Urinary bladder (tissue), 4 donors: ENCODE data around the gene HIP1. TPM values are rescaled to one million over a fixed set of nuclear protein-coding genes. Genes with fewer than 3 reads are reported as not detected.

Experiments used
- DNase-seq: peaks from one replicate; pipeline ENCODE4 v3.0.0-alpha.2; 2015; ENCODE audit errors: extremely low spot score
- H3K27ac ChIP-seq: one replicate; pipeline ENCODE4 v1.5.1; 2013; ENCODE audit warnings: low read depth, mild to moderate bottlenecking, moderate library complexity
- H3K36me3 ChIP-seq: one replicate; pipeline ENCODE4 v1.6.1; 2013; ENCODE audit warnings: mild to moderate bottlenecking, moderate library complexity; ENCODE audit not compliant: insufficient read depth
- H3K4me1 ChIP-seq: one replicate; pipeline ENCODE4 v1.6.1; 2013; ENCODE audit warnings: mild to moderate bottlenecking, moderate library complexity; ENCODE audit not compliant: insufficient read depth
- H3K4me3 ChIP-seq: one replicate; pipeline ENCODE4 v1.5.1; 2013; ENCODE audit warnings: low read depth, low read length
- WGBS: extraction: QIAGEN DNeasy Blood & Tissue Kit; methylation state at CpG from one replicate; pipeline ENCODE4 v1.1.7; 2013; 5-methylcytosine and 5-hydroxymethylcytosine counted together
- polyA plus RNA-seq: library from polyadenylated mRNA; stranded (reverse); fragments of 200-250 nt; gene quantifications from one replicate; pipeline ENCODE4 v1.2.3, GENCODE V29; 2013
- total RNA-seq: library from RNA; depleted of rRNA; stranded (reverse); fragments of >200 nt; gene quantifications from one replicate; pipeline ENCODE4 v1.2.3, GENCODE V29; 2014
- donor health status: healthy with polysubstance abuse.
- donor health status: healthy.

HIP1 gene
- total and polyA plus RNA-seq, 2 donors, result 15.0 to 17.7 TPM

- H3K4me3 ChIP-seq, result no peak overlapping the region
- no peak for DNase-seq
- no peaks in the 10 kb centered on the region for H3K36me3 ChIP-seq
- no peak overlapping the region for H3K27ac ChIP-seq
- WGBS, result 72% methylated on average over 13 of the region's 13 CpGs
- H3K4me1 ChIP-seq, result no peaks in the 10 kb centered on the region
These were observed 78.0 kb downstream of the HIP1 start for GRCh38 chr7:75660566-75661215.

- Histone ChIP-seq H3K4me1 (no peaks in the 10 kb centered on the region), H3K27ac (no peak overlapping the region), H3K36me3 (no peaks in the 10 kb centered on the region), H3K4me3 (no peak overlapping the region)
- 94% methylated on average over 4 of the region's 4 CpGs for WGBS
- DNase-seq, result no peak
These were observed 79.9 kb downstream of the HIP1 start for GRCh38 chr7:75658802-75659201.

GRCh38 chr7:75658369-75658768 lies 80.4 kb downstream of the HIP1 start:
- H3K4me3 ChIP-seq, result no peak overlapping the region
- 79% methylated on average over 10 of the region's 10 CpGs for WGBS

GRCh38 chr7:75657866-75658265 lies 80.9 kb downstream of the HIP1 start:
- H3K27ac ChIP-seq, result no peak overlapping the region
- H3K4me1 ChIP-seq, result no peaks in the 10 kb centered on the region
- H3K4me3 ChIP-seq, result no peak overlapping the region
- DNase-seq, result no peak
- 77% methylated on average over 6 of the region's 6 CpGs for WGBS
- no peaks in the 10 kb centered on the region for H3K36me3 ChIP-seq

More at GRCh38 chr7:75658369-75658768, 80.4 kb downstream of the HIP1 start:
- DNase-seq, result no peak
- Histone ChIP-seq H3K36me3 (no peaks in the 10 kb centered on the region), H3K27ac (no peak overlapping the region), H3K4me1 (no peaks in the 10 kb centered on the region)

GRCh38 chr7:75656740-75657139 lies 82.0 kb downstream of the HIP1 start:
- WGBS, result 86% methylated on average over 7 of the region's 7 CpGs
- no peak for DNase-seq
- Histone ChIP-seq H3K27ac (no peak overlapping the region), H3K4me3 (no peak overlapping the region), H3K36me3 (no peaks in the 10 kb centered on the region), H3K4me1 (no peaks in the 10 kb centered on the region)

- Histone ChIP-seq H3K4me1 (no peaks in the 10 kb centered on the region), H3K36me3 (no peaks in the 10 kb centered on the region), H3K4me3 (no peak overlapping the region), H3K27ac (no peak overlapping the region)
- DNase-seq, result no peak
- WGBS, result 93% methylated on average over 2 of the region's 2 CpGs
These were observed 83.2 kb downstream of the HIP1 start for GRCh38 chr7:75655536-75655935.

GRCh38 chr7:75654855-75655254 lies 83.9 kb downstream of the HIP1 start:
- no peak overlapping the region for H3K4me3 ChIP-seq
- no peaks in the 10 kb centered on the region for H3K4me1 ChIP-seq
- H3K27ac ChIP-seq, result no peak overlapping the region
- H3K36me3 ChIP-seq, result no peaks in the 10 kb centered on the region
- no peak for DNase-seq
- 87% methylated on average over 4 of the region's 4 CpGs for WGBS

GRCh38 chr7:75653651-75654050 lies 85.1 kb downstream of the HIP1 start:
- H3K36me3 ChIP-seq, result no peaks in the 10 kb centered on the region
- no peak overlapping the region for H3K4me3 ChIP-seq
- H3K4me1 ChIP-seq, result no peaks in the 10 kb centered on the region
- no peak for DNase-seq
- H3K27ac ChIP-seq, result no peak overlapping the region
- WGBS, result 95% methylated on average over 7 of the region's 7 CpGs

- 95% methylated on average over 1 of the region's 1 CpG for WGBS
- Histone ChIP-seq H3K36me3 (no peaks in the 10 kb centered on the region), H3K27ac (no peak overlapping the region), H3K4me1 (no peaks in the 10 kb centered on the region), H3K4me3 (no peak overlapping the region)
- DNase-seq, result no peak
These were observed 86.0 kb downstream of the HIP1 start for GRCh38 chr7:75652788-75653187.

- Histone ChIP-seq H3K4me3 (no peak overlapping the region), H3K27ac (no peak overlapping the region), H3K4me1 (no peaks in the 10 kb centered on the region), H3K36me3 (no peaks in the 10 kb centered on the region)
- WGBS, result 62% methylated on average over 9 of the region's 9 CpGs
- DNase-seq, result no peak
These were observed 88.1 kb downstream of the HIP1 start for GRCh38 chr7:75650681-75651080.

GRCh38 chr7:75650062-75650461 lies 88.7 kb downstream of the HIP1 start:
- no peak for DNase-seq
- 81% methylated on average over 7 of the region's 7 CpGs for WGBS
- H3K4me3 ChIP-seq, result no peak overlapping the region

GRCh38 chr7:75649462-75649861 lies 89.3 kb downstream of the HIP1 start:
- DNase-seq, result no peak
- H3K27ac ChIP-seq, result no peak overlapping the region

More at GRCh38 chr7:75650062-75650461, 88.7 kb downstream of the HIP1 start:
- H3K4me1 ChIP-seq, result no peaks in the 10 kb centered on the region
- no peak overlapping the region for H3K27ac ChIP-seq
- H3K36me3 ChIP-seq, result no peaks in the 10 kb centered on the region

GRCh38 chr7:75647709-75648438 lies 90.9 kb downstream of the HIP1 start:
- DNase-seq, result no peak
- Histone ChIP-seq H3K27ac (no peak overlapping the region), H3K4me1 (no peaks in the 10 kb centered on the region), H3K4me3 (no peak overlapping the region), H3K36me3 (no peaks in the 10 kb centered on the region)
- WGBS, result 97% methylated on average over 6 of the region's 6 CpGs

More at GRCh38 chr7:75649462-75649861, 89.3 kb downstream of the HIP1 start:
- Histone ChIP-seq H3K4me3 (no peak overlapping the region), H3K36me3 (no peaks in the 10 kb centered on the region), H3K4me1 (no peaks in the 10 kb centered on the region)
- WGBS, result 57% methylated on average over 4 of the region's 4 CpGs

GRCh38 chr7:75646571-75647102 lies 92.1 kb downstream of the HIP1 start:
- 88% methylated on average over 9 of the region's 9 CpGs for WGBS
- no peaks in the 10 kb centered on the region for H3K36me3 ChIP-seq
- no peak for DNase-seq
- H3K4me3 ChIP-seq, result no peak overlapping the region
- no peak overlapping the region for H3K27ac ChIP-seq
- no peaks in the 10 kb centered on the region for H3K4me1 ChIP-seq
